BJ (cell line): ENCODE measurements around the gene CFL1. TPM values are rescaled to one million over a fixed set of nuclear protein-coding genes. Genes with fewer than 3 reads are reported as not detected.

ENCODE experiments used
- CTCF ChIA-PET: fragments of 350-600 bp; formaldehyde crosslinking; extraction: SDS; loops from one replicate; lab custom pipeline; 2021; ENCODE audit warnings: antibody characterized with exemption, inconsistent platforms; lab: Yijun Ruan, JAX
- POLR2A ChIA-PET: fragments of 300-600 bp; sonication (Branson Sonifier 250); formaldehyde crosslinking; extraction: SDS; loops from one replicate; lab custom pipeline; 2021; ENCODE audit warnings: antibody characterized with exemption; lab: Charles Lee
- DNase-seq: peaks from one replicate; pipeline ENCODE4 v3.0.0-alpha.2; 2011; ENCODE audit warnings: low read depth
- H3K27me3 ChIP-seq: 2 replicates; pipeline ENCODE4 v1.6.0; 2011; ENCODE audit warnings: low read length; ENCODE audit not compliant: control insufficient read depth, insufficient read depth
- H3K36me3 ChIP-seq: 2 replicates; pipeline ENCODE4 v1.5.1; 2011; ENCODE audit warnings: low read length; ENCODE audit not compliant: control insufficient read depth, insufficient read depth
- H3K4me3 ChIP-seq: 2 replicates; pipeline ENCODE4 v1.5.1; 2011; ENCODE audit warnings: low read depth, mild to moderate bottlenecking, control low read depth, low read length
- CTCF ChIP-seq: IDR thresholded peaks from 2 replicates; pipeline ENCODE4 v1.5.1; 2011; ENCODE audit warnings: low read depth, mild to moderate bottlenecking, control low read depth, inconsistent platforms, low read length, moderate library complexity; ENCODE audit not compliant: insufficient read depth
- polyA plus RNA-seq: library from polyadenylated mRNA; depleted of rRNA; stranded (reverse); fragments of >200 nt; gene quantifications from 2 replicates; pipeline ENCODE4 v1.2.3, GENCODE V29; 2011

The CFL1 gene
- polyA plus RNA-seq, 1 experiment: 2,736 TPM

- H3K36me3 ChIP-seq: peaks cover 55% of the 10 kb centered on the region
- POLR2A ChIA-PET: interaction anchor here (0.6 kb wide), 1 partner anchor 9 kb away, joined by 4 read pairs; no protein-coding TSS in a partner anchor
- no peak for TF ChIP-seq CTCF
- H3K4me3 ChIP-seq: no peak overlapping the region
- no peaks in the 10 kb centered on the region for H3K27me3 ChIP-seq
- CTCF ChIA-PET: interaction anchor here (0.9 to 1.6 kb wide), 3 partner anchors 19 to 146 kb away, joined by 3 to 8 read pairs (median 4); partner anchors contain the start of gene FIBP
- no peak for DNase-seq
Measured at GRCh38 chr11:65865550-65866172, 7.7 kb upstream of the CFL1 start.

- ChIA-PET CTCF (no interaction called here), POLR2A (no interaction called here)
- no peak for TF ChIP-seq CTCF
- Histone ChIP-seq H3K36me3 (peaks cover 52% of the 10 kb centered on the region), H3K4me3 (no peak overlapping the region), H3K27me3 (no peaks in the 10 kb centered on the region)
- DNase-seq: no peak
Measured at GRCh38 chr11:65864706-65865471, 6.9 kb upstream of the CFL1 start.

- H3K4me3 ChIP-seq: no peak overlapping the region
- H3K36me3 ChIP-seq: peaks cover 45% of the 10 kb centered on the region
- DNase-seq: no peak
- TF ChIP-seq CTCF: no peak
- ChIA-PET CTCF (interaction anchor here (1.4 to 1.8 kb wide), 2 partner anchors 21 to 152 kb away, joined by 4 read pairs; partner anchors contain the start of gene KAT5), POLR2A (no interaction called here)
- no peaks in the 10 kb centered on the region for H3K27me3 ChIP-seq
Measured at GRCh38 chr11:65863889-65864705, 6.1 kb upstream of the CFL1 start.

- CTCF ChIA-PET: interaction anchor here (1.4 to 1.8 kb wide), 2 partner anchors 22 to 151 kb away, joined by 4 read pairs; partner anchors contain the start of gene KAT5
- no peak for DNase-seq
- TF ChIP-seq CTCF: no peak
- H3K4me3 ChIP-seq: no peak overlapping the region
- POLR2A ChIA-PET: no interaction called here
- H3K27me3 ChIP-seq: no peaks in the 10 kb centered on the region
- H3K36me3 ChIP-seq: peaks cover 41% of the 10 kb centered on the region
Measured at GRCh38 chr11:65862941-65863888, 5.2 kb upstream of the CFL1 start.
